Stomach (tissue), 4 donors: ENCODE measurements around the gene PGLYRP2.

ENCODE experiments used
- EP300 ChIP-seq: sonication (generic); formaldehyde crosslinking; IDR thresholded peaks from one replicate; pipeline ENCODE4 v1.6.1; 2017; ENCODE audit warnings: antibody characterized with exemption
- POLR2AphosphoS5 ChIP-seq, 3 donors: sonication (generic); formaldehyde crosslinking; IDR thresholded peaks; one replicate each; pipeline ENCODE4 v1.6.1; 2016; ENCODE audit warnings: antibody characterized with exemption in 3 of 3
- TF ChIP-seq, protein P1 (sequence below), 7 experiments: fragments of 450-650 bp in 4 of 7; fragments of 200-600 bp in 3 of 7; sonication (generic) in 3 of 7; IDR thresholded peaks; one replicate each; pipeline ENCODE4 v1.5.1; 2016 to 2019; ENCODE audit warnings: antibody characterized with exemption in 7 of 7, control low read depth in 2 of 7, mild to moderate bottlenecking in 1 of 7

DNA sequence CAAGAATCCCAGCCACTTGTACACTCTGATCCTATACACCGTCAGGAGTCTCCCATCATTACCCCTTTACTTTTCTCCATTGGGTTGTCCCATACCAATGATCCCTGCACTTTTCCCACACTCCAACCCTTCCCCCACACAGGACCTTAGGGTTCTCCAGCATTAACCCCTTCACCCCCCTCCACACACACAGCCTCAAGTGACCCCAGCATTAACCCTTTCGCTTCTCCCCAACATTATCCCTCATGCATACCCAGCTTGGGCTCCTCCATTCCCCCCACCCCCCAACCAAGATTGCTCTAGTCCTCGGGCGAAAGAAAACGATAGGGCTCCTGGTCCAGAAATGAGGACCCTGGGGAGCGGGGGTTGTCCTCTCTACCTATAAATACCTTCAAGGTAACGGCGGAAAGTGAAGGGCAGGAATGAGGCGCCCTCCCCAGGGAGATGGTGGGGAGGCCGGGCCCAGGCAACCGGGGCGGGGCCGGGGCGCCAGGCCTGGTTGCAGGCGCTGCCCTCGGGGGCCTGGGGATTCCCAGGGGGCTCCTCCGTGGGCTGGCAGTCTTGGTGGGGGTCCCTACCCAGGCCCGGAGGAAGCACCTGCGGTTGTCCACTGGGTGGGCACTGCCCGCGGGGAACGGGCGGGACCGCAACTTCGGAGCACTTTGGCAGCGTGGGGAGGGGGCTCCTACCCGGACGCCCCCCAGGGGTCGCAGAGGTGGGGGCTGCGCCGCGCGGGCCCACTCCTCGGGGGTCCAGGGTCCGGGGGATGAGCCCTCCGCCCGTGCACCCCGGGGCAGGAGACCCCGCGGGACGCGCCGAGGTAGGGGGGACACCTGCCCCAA is 30.3 kb downstream of the PGLYRP2 start:
- TF ChIP-seq POLR2AphosphoS5 (IDR thresholded peaks at IDR 0.05) (no peak), EP300 (no peak)
- TF ChIP-seq, protein P1, sequence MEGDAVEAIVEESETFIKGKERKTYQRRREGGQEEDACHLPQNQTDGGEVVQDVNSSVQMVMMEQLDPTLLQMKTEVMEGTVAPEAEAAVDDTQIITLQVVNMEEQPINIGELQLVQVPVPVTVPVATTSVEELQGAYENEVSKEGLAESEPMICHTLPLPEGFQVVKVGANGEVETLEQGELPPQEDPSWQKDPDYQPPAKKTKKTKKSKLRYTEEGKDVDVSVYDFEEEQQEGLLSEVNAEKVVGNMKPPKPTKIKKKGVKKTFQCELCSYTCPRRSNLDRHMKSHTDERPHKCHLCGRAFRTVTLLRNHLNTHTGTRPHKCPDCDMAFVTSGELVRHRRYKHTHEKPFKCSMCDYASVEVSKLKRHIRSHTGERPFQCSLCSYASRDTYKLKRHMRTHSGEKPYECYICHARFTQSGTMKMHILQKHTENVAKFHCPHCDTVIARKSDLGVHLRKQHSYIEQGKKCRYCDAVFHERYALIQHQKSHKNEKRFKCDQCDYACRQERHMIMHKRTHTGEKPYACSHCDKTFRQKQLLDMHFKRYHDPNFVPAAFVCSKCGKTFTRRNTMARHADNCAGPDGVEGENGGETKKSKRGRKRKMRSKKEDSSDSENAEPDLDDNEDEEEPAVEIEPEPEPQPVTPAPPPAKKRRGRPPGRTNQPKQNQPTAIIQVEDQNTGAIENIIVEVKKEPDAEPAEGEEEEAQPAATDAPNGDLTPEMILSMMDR (IDR thresholded peaks at IDR 0.05), result no peak
